IMR-90 (cell line): ENCODE results near the gene NTRK3. TPM values are rescaled to one million over a fixed set of nuclear protein-coding genes. Genes with fewer than 3 reads are reported as not detected.

Source experiments
- ATAC-seq: fragments of 200-7000 bp; cut with Tn5 transposase; 2 replicates; pipeline ENCODE4 v1.9.1; 2020; ENCODE audit warnings: low read depth, mild to moderate bottlenecking, moderate library complexity
- BruUV-seq: library from RNA; stranded (reverse); fragments of 400-500 nt; replicated peaks from 2 replicates; lab custom pipeline; 2021; lab: Mats Ljungman, UMichigan
- CTCF ChIA-PET: fragments of 300-600 bp; formaldehyde crosslinking; extraction: SDS; loops from one replicate; lab custom pipeline; 2021; ENCODE audit warnings: antibody characterized with exemption; lab: Yijun Ruan, JAX
- POLR2A ChIA-PET: fragments of 300-600 bp; sonication (Branson Sonifier 250); formaldehyde crosslinking; loops from one replicate; lab custom pipeline; 2022; ENCODE audit warnings: antibody characterized with exemption; ENCODE audit not compliant: unreplicated experiment; lab: Charles Lee
- DNase-seq: peaks from one replicate; pipeline ENCODE4 v3.0.0; 2013
- H2AFZ ChIP-seq: replicated peaks from 2 replicates; pipeline ENCODE3; 2013; ENCODE audit warnings: low read length, mild to moderate bottlenecking; ENCODE audit not compliant: poor library complexity
- H2AK5ac ChIP-seq: 2 replicates; pipeline ENCODE4 v1.6.1; 2013; ENCODE audit warnings: low read depth, low read length, inconsistent platforms
- H2AK9ac ChIP-seq: replicated peaks from 2 replicates; pipeline ENCODE3; 2013; ENCODE audit warnings: mild to moderate bottlenecking, low read depth, low read length, moderate library complexity; ENCODE audit not compliant: poor library complexity
- H2BK120ac ChIP-seq: 2 replicates; pipeline ENCODE4 v1.6.1; 2013; ENCODE audit warnings: low read depth, low read length, inconsistent platforms
- H2BK15ac ChIP-seq: 3 replicates; pipeline ENCODE4 v1.6.1; 2013; ENCODE audit warnings: low read depth, low read length, inconsistent platforms
- H2BK20ac ChIP-seq: 2 replicates; pipeline ENCODE4 v1.6.1; 2013; ENCODE audit warnings: low read depth, mild to moderate bottlenecking, inconsistent platforms, low read length, moderate library complexity
- H2BK5ac ChIP-seq: 2 replicates; pipeline ENCODE4 v1.6.1; 2013; ENCODE audit warnings: mild to moderate bottlenecking, low read depth, low read length, inconsistent platforms; ENCODE audit not compliant: poor library complexity, severe bottlenecking
- H3K14ac ChIP-seq: replicated peaks from 2 replicates; pipeline ENCODE4 v1.6.1; 2013; ENCODE audit warnings: low read depth, low read length, inconsistent platforms
- H3K18ac ChIP-seq: 2 replicates; pipeline ENCODE4 v1.6.1; 2013; ENCODE audit warnings: low read depth, low read length, control low read depth
- H3K23ac ChIP-seq: 2 replicates; pipeline ENCODE4 v1.6.1; 2013; ENCODE audit warnings: low read depth, low read length, inconsistent platforms
- H3K27ac ChIP-seq: 2 replicates; pipeline ENCODE4 v1.5.1; 2013; ENCODE audit warnings: mild to moderate bottlenecking, control low read depth, low read length; ENCODE audit not compliant: insufficient read depth
- H3K27me3 ChIP-seq: 2 replicates; pipeline ENCODE4 v1.6.1; 2013; ENCODE audit warnings: low read length; ENCODE audit not compliant: control insufficient read depth, insufficient read depth
- H3K36me3 ChIP-seq: 2 replicates; pipeline ENCODE4 v1.6.1; 2013; ENCODE audit warnings: low read length, mixed read lengths; ENCODE audit not compliant: control insufficient read depth, insufficient read depth
- H3K4ac ChIP-seq: 2 replicates; pipeline ENCODE4 v1.6.1; 2013; ENCODE audit warnings: low read depth, low read length, inconsistent platforms
- H3K4me1 ChIP-seq: 2 replicates; pipeline ENCODE4 v1.6.1; 2013; ENCODE audit warnings: low read length, mixed read lengths; ENCODE audit not compliant: control insufficient read depth, insufficient read depth
- H3K4me2 ChIP-seq: 2 replicates; pipeline ENCODE4 v1.6.1; 2013; ENCODE audit warnings: low read depth, mild to moderate bottlenecking, control low read depth, low read length, moderate library complexity
- H3K4me3 ChIP-seq: 2 replicates; pipeline ENCODE4 v1.5.1; 2013; ENCODE audit warnings: low read depth, mild to moderate bottlenecking, control low read depth, low read length, moderate library complexity; ENCODE audit not compliant: insufficient read depth
- H3K56ac ChIP-seq: 2 replicates; pipeline ENCODE4 v1.6.1; 2013; ENCODE audit warnings: low read length, inconsistent platforms; ENCODE audit not compliant: insufficient read depth; ENCODE audit errors: extremely low read depth
- H3K79me1 ChIP-seq, 2 experiments: 2 replicates each; pipeline ENCODE4 v1.6.1; 2013; ENCODE audit warnings: low read length in 2 of 2, inconsistent platforms in 1 of 2, low read depth in 1 of 2
- H3K9ac ChIP-seq: 2 replicates; pipeline ENCODE4 v1.6.1; 2013; ENCODE audit warnings: low read depth, low read length, control low read depth
- H3K9me1 ChIP-seq: 2 replicates; pipeline ENCODE4 v1.6.1; 2013; ENCODE audit warnings: low read length, inconsistent platforms; ENCODE audit not compliant: insufficient read depth
- H3K9me3 ChIP-seq: 2 replicates; pipeline ENCODE4 v1.6.1; 2013; ENCODE audit warnings: low read length; ENCODE audit not compliant: control insufficient read depth, insufficient read depth
- H4K20me1 ChIP-seq: 2 replicates; pipeline ENCODE4 v1.6.1; 2013; ENCODE audit warnings: low read length, inconsistent platforms; ENCODE audit not compliant: insufficient read depth
- H4K5ac ChIP-seq: 2 replicates; pipeline ENCODE4 v1.6.1; 2013; ENCODE audit warnings: mild to moderate bottlenecking, low read depth, low read length, control low read depth
- H4K8ac ChIP-seq, 2 experiments: 2 replicates each; pipeline ENCODE4 v1.6.1; 2013; ENCODE audit warnings: low read depth in 2 of 2, low read length in 2 of 2, control low read depth in 1 of 2, inconsistent platforms in 1 of 2
- H4K91ac ChIP-seq: 2 replicates; pipeline ENCODE4 v1.6.1; 2013; ENCODE audit warnings: low read depth, low read length, inconsistent platforms; ENCODE audit not compliant: insufficient read depth
- FOS ChIP-seq: fragments of 150-350 bp; IDR thresholded peaks from 2 replicates; pipeline ENCODE4 v1.6.1; 2016; ENCODE audit warnings: low read depth, low read length
- MAZ ChIP-seq: IDR thresholded peaks from 2 replicates; pipeline ENCODE4 v1.6.1; 2012; ENCODE audit warnings: low read depth, mild to moderate bottlenecking, low read length, improper control_type of control experiment, moderate library complexity, borderline replicate concordance
- NFE2L2 ChIP-seq: fragments of 150-350 bp; IDR thresholded peaks from 2 replicates; pipeline ENCODE4 v1.6.1; 2016; ENCODE audit warnings: low read depth, mild to moderate bottlenecking, low read length
- RAD21 ChIP-seq: IDR thresholded peaks from 2 replicates; pipeline ENCODE4 v1.6.1; 2012; ENCODE audit warnings: low read length, improper control_type of control experiment
- RCOR1 ChIP-seq: IDR thresholded peaks from 2 replicates; pipeline ENCODE4 v1.6.1; 2012; ENCODE audit warnings: mild to moderate bottlenecking, low read length, improper control_type of control experiment; ENCODE audit not compliant: insufficient replicate concordance
- SMC3 ChIP-seq: fragments of 150-350 bp; IDR thresholded peaks from 2 replicates; pipeline ENCODE4 v1.6.1; 2016; ENCODE audit warnings: low read depth, mild to moderate bottlenecking, antibody characterized with exemption, low read length, moderate library complexity
- WGBS, 2 experiments: methylation state at CpG; one replicate each; pipeline versions ENCODE4 v1.1.5 to v1.1.7; 2013; ENCODE audit warnings: missing lambda C conversion rate in 2 of 2; ENCODE audit not compliant: insufficient read length in 1 of 2; ENCODE audit errors: extremely low coverage in 2 of 2; 5-methylcytosine and 5-hydroxymethylcytosine counted together
- dilution Hi-C: fragments of 300-500 bp; cut with HindIII; formaldehyde crosslinking; loops from one replicate; pipeline ENCODE4 v1.14.3; 2018; ENCODE audit warnings: low sequenced_read_pairs; ENCODE audit not compliant: unreplicated experiment
- in situ Hi-C: fragments of 300-500 bp; cut with MboI; formaldehyde crosslinking; loops from 3 replicates; pipeline ENCODE4 v1.14.3; 2019; ENCODE audit warnings: low sequenced_read_pairs, inconsistent platforms, mixed read lengths
- intact Hi-C: fragments of 100-400 bp; cut with micrococcal nuclease; formaldehyde crosslinking; loops from 2 replicates; pipeline ENCODE4 v1.10.0; 2022
- polyA plus RNA-seq, 3 experiments: library from polyadenylated mRNA; depleted of rRNA; stranded (reverse); fragments of >200 nt; gene quantifications; 2 replicates each; pipeline ENCODE4 v1.2.3, GENCODE V29; 2012; ENCODE audit warnings: low replicate concordance in 1 of 3
- total RNA-seq: library from RNA; depleted of rRNA; stranded (reverse); fragments of >200 nt; gene quantifications from 2 replicates; pipeline ENCODE4 v1.2.3, GENCODE V29; 2012
- TF ChIP-seq, protein P1 (sequence below): fragments of 150-350 bp; IDR thresholded peaks from 2 replicates; pipeline ENCODE4 v1.6.1; 2017; ENCODE audit warnings: mild to moderate bottlenecking, antibody characterized with exemption, low read length, low read depth

NTRK3 gene
- total and polyA plus RNA-seq, 2 of the 4 experiments (the other 2 are of a cell fraction) = under 0.01 to 0.15 TPM

DNA sequence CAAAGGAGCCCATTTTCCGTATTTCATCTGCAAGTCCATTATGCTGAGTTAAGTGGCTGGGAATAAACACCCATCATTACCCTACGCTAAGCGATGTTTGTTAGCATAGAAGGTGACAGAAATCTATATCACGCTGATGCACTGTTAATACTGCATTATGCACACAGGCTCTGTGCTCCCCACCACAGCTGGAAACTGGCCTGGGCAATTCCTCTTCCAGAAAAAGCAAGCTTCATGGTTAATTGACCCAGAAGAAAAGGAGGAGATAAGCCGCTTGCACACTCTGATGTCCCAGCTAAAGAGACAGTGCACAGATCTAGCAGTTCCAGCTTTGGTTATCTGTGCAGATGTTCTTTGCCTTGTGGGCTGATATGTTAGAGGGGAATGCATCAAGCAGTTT lies 232.6 kb downstream of the NTRK3 start:
- DNase-seq = no peak
- no peak overlapping the region for H3K56ac ChIP-seq
- H4K5ac ChIP-seq = no peak overlapping the region
- no peaks in the 10 kb centered on the region for H3K79me1 ChIP-seq
- no peak for ATAC-seq
- no peak overlapping the region for H3K9ac ChIP-seq
- H3K9me1 ChIP-seq = no peaks in the 10 kb centered on the region
- no peak overlapping the region for H2AK5ac ChIP-seq
- TF ChIP-seq MAZ (no peak), FOS (no peak), SMC3 (no peak), NFE2L2 (no peak), RAD21 (no peak), RCOR1 (no peak)
- TF ChIP-seq, protein P1, sequence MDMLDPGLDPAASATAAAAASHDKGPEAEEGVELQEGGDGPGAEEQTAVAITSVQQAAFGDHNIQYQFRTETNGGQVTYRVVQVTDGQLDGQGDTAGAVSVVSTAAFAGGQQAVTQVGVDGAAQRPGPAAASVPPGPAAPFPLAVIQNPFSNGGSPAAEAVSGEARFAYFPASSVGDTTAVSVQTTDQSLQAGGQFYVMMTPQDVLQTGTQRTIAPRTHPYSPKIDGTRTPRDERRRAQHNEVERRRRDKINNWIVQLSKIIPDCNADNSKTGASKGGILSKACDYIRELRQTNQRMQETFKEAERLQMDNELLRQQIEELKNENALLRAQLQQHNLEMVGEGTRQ = no peak
- no peaks in the 10 kb centered on the region for H3K36me3 ChIP-seq
- no peaks in the 10 kb centered on the region for H3K4me1 ChIP-seq
- H3K14ac ChIP-seq = no peak overlapping the region
- no peak overlapping the region for H2AFZ ChIP-seq
- dilution Hi-C loops (no loop called here), intact Hi-C loops (no loop called here), in situ Hi-C loops (no loop called here)
- no peak overlapping the region for H2BK15ac ChIP-seq
- no peak overlapping the region for H2BK5ac ChIP-seq
- no peak overlapping the region for H3K4ac ChIP-seq
- ChIA-PET POLR2A (no interaction called here), CTCF (no interaction called here)
- BruUV-seq = no TSS peak
- no peak overlapping the region for H3K4me3 ChIP-seq
- H3K18ac ChIP-seq = no peak overlapping the region
- H4K91ac ChIP-seq = no peak overlapping the region
- WGBS, 2 experiments = no CpG with 5 or more reads among the region's 5 CpGs
- H3K23ac ChIP-seq = no peak overlapping the region
- H4K20me1 ChIP-seq = no peaks in the 10 kb centered on the region
- no peak overlapping the region for H2BK120ac ChIP-seq
- no peak overlapping the region for H4K8ac ChIP-seq
- peaks cover 19% of the 10 kb centered on the region for H3K9me3 ChIP-seq
- H3K27ac ChIP-seq = no peak overlapping the region
- no peak overlapping the region for H2AK9ac ChIP-seq
- H2BK20ac ChIP-seq = no peak overlapping the region
- no peaks in the 10 kb centered on the region for H3K27me3 ChIP-seq
- no peak overlapping the region for H3K4me2 ChIP-seq
